ENCODE data around the gene SHLD1.

GRCh38 chr20:5864873-5865587 is 114.8 kb downstream of the SHLD1 start:
- no peak for TF ChIP-seq CTCF (IDR thresholded peaks at IDR 0.05)
- no peak for TF ChIP-seq POLR2AphosphoS5 (IDR thresholded peaks at IDR 0.05)

All from sigmoid colon (tissue), 4 donors.